ENCODE data around the gene NPDC1.
"Not testable (repeated sequence)": the region's sequence is repeated elsewhere in the genome, so short reads cannot be mapped to it uniquely, and the experiment has no call there.

NPDC1 gene

DNA sequence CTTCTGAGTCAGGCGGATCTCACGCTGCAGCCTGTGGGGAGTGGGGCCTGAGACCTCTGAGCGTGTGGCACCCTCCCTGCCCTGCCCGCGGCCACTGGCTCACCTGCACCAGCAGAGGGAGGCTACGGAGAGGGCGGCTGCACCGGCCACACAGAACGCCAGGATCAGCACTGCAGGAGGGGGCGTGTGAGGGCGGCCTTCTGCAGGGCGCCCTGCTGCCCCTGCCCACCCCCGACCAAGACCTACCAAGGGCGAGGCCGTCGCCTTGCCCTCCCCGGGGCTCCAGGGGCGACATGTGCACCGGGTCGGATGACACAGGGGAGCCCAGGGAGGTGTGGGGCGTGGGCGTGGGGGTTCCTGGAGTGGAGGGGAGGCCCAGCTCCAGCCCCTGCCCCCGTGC lies 5.4 kb downstream of the NPDC1 start:
- no peak for DNase-seq (ENCODE audit: low read depth in 3 of 3)

DNA sequence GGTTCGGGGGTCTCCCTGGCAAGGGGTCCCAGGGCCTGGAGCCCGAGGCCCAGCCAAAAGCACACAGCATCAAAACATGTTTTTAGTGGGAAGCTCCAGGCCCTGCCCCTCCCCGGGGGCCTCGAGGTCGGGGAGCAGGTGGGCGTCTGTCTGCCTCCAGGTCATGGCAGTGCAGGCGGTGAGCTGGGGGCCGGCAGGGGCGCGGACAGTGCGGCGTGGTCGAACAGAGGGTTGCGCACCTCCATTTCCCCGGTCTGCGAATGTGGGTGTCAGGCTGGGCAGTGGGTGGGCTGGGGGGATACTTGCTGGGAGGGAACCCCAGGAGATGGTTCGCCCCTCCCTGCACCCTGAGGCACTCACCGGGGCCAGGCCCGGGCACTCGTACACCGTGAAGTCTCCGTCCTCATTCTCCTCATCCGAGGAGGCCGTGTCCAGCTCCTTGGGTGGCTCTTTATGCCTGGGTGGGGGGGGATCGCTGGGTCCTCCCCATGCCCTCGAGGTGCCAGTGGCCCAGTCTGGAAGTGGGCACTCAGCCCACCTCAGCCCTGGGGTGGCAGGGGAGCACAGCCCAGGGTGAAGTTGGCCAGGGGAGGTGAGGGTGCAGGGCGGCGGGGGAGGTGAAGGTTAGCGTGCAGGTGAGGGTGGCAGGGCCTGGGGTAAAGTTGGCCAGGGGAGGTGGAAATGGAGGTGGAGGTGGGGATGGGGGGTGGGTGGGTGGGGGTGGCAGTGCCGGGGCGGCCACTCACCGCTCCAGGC lies 6.2 kb downstream of the NPDC1 start:
- DNase-seq (ENCODE audit: low read depth in 3 of 3): no peak

GRCh38 chr9:137038916-137039315 lies 7.1 kb downstream of the NPDC1 start:
- no peak for DNase-seq (ENCODE audit: low read depth in 3 of 3)

- no peak for DNase-seq (ENCODE audit: low read depth in 3 of 3)
These were observed 8.5 kb downstream of the NPDC1 start for GRCh38 chr9:137037483-137037882.

- DNase-seq (ENCODE audit: low read depth in 3 of 3): no peak
These were observed 8.9 kb downstream of the NPDC1 start for GRCh38 chr9:137037035-137037434.

GRCh38 chr9:137035937-137036336 lies 10.0 kb downstream of the NPDC1 start:
- no peak for DNase-seq (ENCODE audit: low read depth in 3 of 3)

GRCh38 chr9:137035507-137035834 lies 10.5 kb downstream of the NPDC1 start:
- DNase-seq (ENCODE audit: low read depth in 3 of 3): no peak

DNA sequence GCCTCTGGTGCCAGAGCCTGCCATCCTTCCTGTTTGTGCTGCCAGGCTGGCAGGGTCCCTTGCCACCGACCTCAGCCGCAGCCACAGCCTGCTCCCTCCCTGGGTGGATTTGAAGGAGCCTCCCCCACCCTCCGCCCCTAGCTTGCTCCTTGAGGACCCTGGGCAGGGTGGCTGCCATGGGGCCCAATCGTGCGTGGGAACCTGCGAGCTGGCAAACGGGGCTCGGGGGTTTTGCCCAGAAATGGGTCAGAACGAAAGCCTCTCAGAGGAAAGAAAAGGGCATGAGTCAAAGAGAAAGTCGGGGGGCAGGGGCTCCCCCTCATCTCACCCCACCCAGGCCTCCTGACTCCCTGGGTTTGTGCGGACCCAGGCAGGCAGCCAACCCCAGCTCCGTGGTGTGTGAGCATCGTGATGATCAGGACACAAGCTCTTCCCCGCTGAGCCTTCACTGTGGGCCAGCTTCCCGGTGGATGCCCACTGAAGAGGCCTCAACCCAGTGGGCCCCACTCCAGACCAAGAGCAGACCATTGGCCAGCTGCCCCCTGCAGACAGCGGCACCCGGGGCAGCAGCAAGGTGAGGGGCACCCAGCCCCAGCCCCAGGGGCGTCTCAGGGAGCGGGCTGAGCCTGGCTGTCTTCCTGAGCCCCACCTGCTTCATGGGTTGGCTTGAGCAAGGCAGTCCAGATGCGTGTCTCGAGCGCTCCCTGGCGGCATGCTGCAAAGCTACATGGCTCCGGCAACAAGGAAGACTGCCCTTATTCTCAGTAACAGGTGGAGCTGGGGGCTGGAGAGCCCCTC lies 11.1 kb downstream of the NPDC1 start:
- peak; percentile 68 to 86 (median 76) for DNase-seq (ENCODE audit: low read depth in 3 of 3)

GRCh38 chr9:137034039-137034708 lies 11.8 kb downstream of the NPDC1 start:
- DNase-seq (ENCODE audit: low read depth in 3 of 3): no peak

DNA sequence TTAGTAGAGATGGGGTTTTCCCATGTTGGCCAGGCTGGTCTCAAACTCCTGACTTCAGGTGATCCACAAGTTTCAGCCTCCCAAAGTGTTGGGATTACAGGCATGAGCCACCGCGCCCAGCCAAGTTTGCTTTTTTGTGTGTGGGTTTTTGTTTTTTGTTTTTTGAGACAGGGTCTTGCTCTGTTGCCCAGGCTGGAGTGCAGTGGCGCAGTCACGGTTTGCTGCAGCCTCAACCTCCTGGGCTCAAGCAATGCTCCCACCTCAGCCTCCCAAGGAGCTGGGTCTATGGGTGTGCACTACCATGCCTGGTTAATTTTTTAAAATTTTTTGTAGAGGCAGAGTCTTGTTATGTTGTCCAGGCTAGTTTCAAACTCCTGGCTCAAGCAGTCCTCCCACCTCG lies 12.5 kb downstream of the NPDC1 start:
- DNase-seq (ENCODE audit: low read depth in 3 of 3): not testable (repeated sequence)

DNA sequence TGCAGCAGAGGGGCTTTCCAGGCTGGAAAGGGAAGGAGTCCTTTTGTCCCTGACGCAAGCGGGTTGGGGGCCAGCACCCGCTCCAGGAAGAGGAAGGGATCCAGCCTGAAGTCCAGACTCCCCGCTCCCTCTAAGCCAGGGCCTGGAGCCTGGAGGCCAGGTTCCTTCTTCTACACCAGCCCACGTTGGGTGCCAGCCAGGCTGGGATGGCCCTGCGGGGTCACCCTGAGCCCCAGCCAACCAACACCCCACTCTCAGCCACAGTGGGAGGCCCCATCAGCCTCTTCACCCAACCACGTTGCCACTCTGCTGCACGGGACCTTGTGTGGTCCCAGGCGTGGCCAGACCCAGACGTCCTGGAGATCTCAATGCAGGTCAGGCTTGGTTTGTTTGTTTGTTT lies 13.1 kb downstream of the NPDC1 start:
- DNase-seq (ENCODE audit: low read depth in 3 of 3): no peak

GRCh38 chr9:137031904-137032640 lies 13.9 kb downstream of the NPDC1 start, which contains the start of gene FUT7:
Gene FUT7 (minus strand): TSS chr9:137032088. CDS start chr9:137031991, 97 bp downstream.
- no peak for DNase-seq (ENCODE audit: low read depth in 3 of 3)

DNA sequence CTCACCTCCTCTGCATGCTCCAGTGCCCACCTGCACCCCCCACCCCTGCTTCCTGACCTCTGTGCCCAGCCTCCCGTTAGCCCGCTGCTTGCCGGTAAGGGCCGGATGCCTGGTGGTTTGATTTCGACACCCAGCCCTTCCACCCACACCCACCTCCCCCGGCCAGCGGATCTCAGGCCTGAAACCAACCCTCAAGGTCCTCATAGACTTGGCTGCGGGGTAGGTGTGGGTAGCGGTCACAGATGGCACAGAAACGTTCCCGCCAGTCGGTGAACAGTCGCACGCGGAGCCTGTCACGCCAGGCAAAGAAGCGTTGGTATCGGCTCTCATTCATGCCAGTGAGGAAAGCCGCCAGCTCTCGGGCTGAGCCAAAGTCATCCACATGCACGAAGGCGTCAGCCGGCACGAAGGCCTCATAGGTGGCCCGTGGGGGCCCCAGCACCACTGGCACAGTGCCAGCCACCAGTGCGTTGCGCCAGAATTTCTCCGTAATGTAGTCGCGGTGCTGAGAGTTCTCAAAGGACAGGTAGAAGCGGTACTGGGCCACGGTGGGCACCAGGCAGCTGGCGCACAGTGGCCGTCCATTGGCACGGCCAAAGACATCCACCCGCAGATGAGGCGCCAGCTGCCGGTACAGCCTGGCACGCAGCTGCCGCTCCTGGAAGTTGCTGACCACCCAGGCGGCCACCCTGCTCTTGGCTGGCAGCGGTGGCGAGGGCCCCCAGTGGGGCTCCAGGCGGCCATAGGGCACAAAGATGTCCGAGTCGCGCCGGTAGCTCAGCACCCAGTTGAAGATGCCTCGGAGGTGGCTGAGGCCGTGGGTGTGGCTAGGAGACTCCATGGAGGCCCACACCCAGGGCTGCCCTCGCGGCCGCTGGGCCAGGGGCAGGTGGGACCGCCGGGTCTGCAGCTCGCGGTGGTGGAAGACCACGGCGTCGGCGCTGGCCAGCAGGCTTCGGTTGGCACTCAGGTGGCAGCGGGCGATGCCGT lies 15.1 kb downstream of the NPDC1 start:
- peak in 1 of 3 experiments; percentile 46 for DNase-seq (ENCODE audit: low read depth in 3 of 3)

GRCh38 chr9:137030006-137030405 lies 16.0 kb downstream of the NPDC1 start:
- no peak for DNase-seq (ENCODE audit: low read depth in 3 of 3)

DNA sequence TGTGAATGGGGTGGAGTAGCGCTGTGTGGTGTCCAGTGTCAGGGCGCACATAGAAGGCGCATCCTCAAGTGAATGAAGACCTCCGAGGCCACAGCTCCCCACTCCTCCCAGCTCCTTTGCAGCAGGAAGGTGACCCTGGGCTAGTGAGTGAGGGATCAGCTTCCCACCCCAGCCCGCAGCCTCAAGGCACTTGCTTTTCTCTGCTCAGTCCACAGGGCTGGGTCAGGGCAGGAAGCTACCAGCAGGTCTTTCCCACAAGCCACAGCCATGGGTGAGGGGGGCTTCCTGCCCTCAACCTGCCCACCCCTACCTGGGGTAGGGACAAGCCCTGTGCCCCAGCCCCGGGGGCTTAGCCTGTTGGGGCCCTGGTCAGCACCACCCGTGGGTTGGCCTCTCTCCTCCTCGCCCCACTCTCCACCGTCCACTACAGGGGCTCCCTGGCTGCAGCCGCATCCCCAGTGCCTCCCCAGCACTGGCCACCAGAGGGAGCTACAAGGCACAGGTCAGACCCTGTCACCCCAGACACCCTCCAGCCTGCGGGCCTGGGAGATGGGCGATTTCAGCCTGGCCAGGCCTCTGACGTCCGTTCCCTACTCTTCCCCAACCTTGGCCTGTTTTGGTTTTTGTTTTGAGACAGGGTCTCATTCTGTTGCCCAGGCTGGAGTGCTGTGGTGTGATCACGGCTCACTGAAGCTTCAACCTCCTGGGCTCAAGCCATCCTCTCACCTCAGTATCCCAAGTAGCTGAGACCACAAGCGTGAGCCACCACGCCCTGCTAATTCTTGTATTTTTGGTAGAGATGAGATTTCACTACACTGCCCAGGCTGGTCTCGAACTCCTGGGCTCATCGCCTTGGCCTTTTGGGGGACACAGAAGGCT lies 16.7 kb downstream of the NPDC1 start:
- peak; percentile 35 to 73 (median 52) for DNase-seq (ENCODE audit: low read depth in 3 of 3)

GRCh38 chr9:137028263-137029057 lies 17.5 kb downstream of the NPDC1 start:
- DNase-seq (ENCODE audit: low read depth in 3 of 3): peak in 2 of 3 experiments; percentile 45 to 67

GRCh38 chr9:137027369-137028262 lies 18.4 kb downstream of the NPDC1 start, which contains the start of gene ABCA2:
Gene ABCA2 (minus strand): TSS chr9:137028237. CDS start chr9:137028140, 97 bp downstream.
- no peak for DNase-seq (ENCODE audit: low read depth in 3 of 3)

- no peak for DNase-seq (ENCODE audit: low read depth in 3 of 3)
These were observed 19.1 kb downstream of the NPDC1 start for GRCh38 chr9:137026828-137027227.

All from stimulated activated CD4-positive, alpha-beta T cell treated with anti-CD3 and anti-CD28 coated beads, TNF-alpha, amount 100 ng/mL, for 24 hours (primary cell).